GM19463 (cell line): ENCODE results near the gene NXN.
"Not testable (repeated sequence)": the region's sequence is repeated elsewhere in the genome, so short reads cannot be mapped to it uniquely, and the experiment has no call there.

Experiments
- ATAC-seq: cut with Tn5 transposase; IDR thresholded peaks from one replicate; pipeline ENCODE4 v1.9.1; 2021; ENCODE audit warnings: mild to moderate bottlenecking, moderate library complexity; ENCODE audit not compliant: unreplicated experiment

The NXN gene

DNA sequence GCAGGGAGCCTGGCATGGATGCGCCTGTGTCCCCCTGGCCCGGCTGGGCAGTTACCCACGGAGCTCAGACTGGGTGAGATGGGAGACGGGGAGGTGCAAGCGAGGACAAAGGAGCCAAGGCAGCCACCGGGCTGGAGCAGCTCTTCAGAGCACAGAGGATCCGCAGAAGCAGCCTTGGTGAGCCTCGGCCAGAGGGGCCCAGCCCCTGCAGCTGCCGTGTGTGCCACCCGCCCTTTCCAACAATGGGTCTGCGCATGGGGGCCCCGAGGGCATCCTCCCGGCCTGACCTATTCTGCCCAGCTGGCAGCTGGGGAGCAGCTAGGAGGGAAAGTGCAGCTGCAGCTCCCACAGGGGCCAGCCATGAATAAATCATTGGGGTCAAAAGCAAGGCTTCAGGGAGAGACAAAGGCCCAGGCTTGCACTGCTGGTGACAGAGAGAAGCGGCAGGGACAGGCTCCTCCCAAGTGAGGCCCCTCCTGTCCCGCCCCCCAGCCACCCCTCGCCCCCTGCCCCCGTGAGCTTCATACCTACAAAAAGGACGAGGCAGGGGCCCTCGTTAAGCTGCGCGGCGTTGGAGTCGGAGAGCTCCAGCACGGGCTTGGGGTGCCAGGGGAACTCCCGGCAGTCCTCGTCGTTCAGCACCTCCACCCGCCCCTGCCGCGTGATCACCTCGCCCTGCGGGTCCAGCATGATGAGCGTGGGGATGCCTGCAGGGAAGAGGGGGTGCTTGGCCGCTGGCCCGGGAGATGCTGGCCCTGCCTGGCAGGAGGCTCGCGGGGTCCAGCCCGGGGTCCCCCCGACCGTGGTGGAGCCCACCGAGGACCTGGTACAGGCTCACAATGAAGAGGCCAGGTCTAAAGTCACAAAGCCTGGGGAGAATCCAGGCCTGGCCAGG, 174.8 kb downstream of the NXN start:
- no peak for ATAC-seq

- ATAC-seq, result no peak
Observed at GRCh38 chr17:802901-803881, 176.4 kb downstream of the NXN start.

DNA sequence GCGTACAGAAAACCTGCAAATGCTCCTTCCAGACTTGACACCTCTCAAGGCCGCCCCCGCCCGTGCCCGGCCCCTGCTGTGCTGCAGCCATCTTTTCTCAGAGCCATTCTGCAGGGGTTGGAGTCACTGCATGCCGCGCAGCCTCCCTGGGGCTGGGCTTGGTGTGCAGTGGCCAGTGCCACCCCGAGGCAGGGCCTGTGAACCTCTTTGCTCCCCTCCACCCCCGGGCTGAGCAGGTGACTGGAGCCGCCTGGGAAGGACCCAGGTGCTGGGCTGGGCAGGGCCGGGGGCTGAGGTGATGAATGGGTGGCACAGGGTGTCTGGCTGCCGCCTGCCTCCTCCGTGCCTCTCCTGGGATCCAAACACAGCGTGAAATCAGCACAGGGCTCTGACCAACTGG, 177.1 kb downstream of the NXN start:
- ATAC-seq, result no peak

- no peak for ATAC-seq
Observed at GRCh38 chr17:801660-802059, 177.9 kb downstream of the NXN start.

DNA sequence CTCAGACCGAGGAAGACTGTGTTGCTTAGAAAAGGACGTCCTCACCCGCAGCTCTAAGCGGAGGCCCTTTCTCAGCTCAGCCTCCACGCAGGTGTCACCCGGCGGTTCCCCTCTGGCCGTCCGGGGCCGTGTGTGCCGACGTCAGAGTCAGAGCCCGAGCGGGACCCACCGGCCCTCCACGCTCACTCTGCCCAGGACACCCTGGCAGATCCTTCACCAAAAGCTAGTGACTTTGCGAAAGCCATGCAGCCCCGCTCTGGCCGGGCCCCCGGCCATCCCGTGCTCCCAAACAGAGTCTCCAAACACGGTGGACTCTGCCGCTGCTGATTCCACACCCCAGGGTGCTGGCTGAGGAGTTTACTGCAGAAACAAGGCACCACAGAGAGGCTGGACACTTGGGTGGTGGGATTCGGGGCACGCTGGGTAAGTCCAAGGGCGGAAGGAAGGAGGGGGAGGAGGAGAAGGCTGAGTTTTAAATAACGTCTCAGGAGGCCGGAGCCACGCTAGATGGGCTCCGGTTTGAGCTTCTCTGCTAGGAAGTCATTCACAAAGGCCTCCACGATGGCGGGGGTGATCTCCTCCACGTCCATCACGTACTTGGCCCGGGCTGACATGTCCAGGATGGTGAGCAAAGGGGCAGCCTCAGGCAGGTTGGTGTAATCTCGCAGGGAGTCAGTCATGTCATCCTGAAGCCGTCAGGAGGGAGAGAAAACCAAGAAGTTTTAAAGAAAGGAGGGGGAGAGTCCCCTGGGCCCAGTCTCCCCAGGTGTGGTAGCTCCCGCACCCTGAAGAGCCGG, 178.9 kb downstream of the NXN start:
- ATAC-seq, result no peak

DNA sequence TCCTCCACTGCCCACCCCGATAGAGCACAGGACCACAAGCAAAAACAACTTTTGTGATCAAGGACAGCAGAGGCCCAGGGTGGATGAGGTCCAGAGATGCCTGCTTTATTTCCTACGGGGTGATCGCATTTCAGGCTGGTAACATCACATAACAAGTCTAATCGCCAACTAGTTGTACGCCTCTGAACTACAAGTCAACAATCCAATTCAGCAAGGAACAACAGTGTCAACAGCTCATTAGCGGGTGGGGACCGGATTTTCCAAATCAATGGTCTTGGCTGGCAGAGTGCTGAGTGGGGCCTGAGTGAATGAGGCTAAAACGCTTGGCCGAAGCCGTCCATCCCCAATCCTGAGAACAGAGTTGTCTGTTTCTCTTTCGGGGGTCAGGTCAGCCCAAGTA, 180.3 kb downstream of the NXN start:
- ATAC-seq, result no peak

DNA sequence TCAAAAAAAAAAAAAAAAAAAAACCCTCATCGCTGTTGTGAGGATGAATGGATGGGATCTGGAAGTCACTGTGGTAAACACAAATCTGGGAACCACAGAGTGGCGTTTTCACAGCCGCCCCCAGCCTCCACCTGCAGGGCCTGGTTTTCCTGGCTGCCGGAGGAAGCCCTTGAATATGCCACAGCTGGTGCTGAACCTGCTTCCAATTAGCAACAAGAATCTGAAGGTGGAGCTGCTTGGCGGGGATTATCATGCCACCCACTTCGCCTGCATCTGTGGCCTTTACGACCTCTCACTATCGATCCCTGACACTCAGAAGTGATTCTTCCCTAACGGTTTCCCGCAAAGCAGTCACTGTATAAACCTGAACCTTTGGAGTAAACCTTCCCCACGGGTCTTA, 181.3 kb downstream of the NXN start:
- ATAC-seq, result no peak

DNA sequence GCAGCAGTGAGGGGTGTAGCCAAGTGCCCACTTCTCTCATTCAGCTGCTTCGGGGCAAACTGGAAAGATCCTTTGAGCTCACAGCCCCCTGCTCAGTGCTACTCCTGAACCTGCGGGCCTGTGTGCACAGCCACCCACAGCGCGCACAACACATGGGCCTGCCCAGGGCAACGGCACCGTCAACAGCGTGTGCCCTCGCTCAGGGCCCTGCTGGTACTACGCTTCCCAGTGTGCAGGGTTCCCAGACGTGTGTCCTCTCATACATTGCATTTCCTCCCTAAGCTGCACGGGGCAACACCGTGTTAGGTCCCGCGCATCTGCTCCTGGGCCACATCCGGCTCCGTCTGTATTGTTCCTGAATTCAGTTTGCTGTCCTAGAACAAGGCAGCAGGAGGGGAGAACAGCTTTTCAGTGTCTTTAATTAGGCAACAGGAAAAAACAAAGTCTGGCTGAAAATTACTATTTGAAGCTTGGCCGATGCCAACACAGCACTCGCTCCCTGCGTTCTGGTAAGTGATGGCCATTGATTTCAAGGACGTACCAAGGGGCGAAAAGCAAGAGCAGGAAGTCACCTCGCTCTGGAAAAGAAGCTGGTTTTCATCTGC, 182.2 kb downstream of the NXN start:
- no peak for ATAC-seq

- ATAC-seq, result no peak
Observed at GRCh38 chr17:796609-797008, 183.0 kb downstream of the NXN start.

DNA sequence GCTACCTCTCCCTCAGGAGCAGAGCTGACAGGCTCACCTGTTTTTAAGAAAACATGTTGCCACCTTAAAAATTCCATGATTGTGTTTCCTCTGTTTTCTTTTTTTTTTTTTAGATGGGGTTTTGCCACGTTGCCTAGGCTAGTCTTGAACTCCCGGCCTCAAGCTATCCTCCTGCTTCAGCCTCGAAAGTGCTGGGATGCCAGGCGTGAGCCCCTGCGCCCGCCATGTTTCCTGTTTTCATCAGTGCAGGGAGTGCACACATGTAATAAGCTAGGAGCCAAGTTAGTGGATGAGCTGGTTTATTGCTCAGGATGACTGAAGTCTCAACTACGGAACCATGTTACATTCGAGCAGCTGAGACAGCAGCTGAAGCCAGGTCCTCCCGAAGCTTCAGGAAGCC, 183.9 kb downstream of the NXN start:
- no peak for ATAC-seq

DNA sequence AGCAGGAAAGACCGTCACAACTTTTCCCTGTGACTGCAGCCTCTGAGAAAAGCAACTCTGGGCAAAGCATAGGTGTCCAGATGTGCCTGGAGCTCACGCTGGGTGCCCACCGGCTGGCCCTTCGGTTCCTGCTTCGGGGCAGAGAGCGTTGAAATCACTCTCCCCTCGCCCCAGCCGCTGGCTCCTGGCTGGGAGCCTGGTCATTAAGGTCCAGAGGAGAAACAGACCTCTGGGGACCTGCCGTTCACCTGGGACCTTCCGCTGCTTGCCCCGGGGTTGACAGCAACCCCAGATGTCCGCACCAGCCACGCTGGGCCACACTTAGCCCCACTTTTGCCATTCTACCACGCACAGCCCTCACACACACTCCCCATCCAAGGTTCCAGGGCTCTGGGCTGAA, 184.3 kb downstream of the NXN start:
- ATAC-seq, result no peak

DNA sequence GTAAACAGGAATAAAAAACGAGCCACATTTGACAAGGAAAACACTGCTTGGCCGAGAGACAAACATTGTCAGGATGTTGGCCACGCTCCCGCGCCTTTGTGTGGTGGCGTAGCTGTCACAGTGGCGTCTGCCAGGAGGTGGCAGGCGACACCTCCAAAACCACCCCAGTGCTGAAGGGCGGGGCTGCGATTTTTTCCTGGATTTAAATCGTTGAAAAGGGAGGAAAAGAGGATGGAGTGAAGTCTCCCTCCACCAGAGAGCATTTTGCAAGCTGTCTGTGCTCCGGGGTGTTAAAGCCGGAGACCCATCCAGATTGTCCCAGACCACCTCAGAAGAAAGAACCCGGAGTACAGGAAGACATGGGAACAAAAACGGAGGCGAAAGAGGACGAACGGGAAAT, 184.7 kb downstream of the NXN start:
- ATAC-seq, result no peak

DNA sequence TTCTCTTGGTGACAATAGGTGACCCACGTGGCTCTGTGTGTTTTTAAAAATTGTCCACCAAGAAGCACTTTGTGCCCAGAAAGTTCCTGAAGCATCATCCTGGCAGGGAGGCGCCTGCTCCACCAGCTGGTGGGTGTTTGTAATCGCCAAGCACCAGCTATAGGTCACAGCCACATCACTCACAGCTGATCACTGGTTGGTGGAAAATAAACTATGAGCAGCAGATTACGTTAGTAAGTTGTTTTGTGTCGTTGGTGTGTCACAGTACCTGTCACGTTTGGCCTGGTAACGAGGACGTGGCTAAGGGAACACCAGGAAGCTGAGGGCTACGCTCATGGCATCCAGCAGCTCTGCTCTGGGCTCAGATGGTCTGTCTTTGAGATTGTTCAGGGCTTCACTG, 187.3 kb downstream of the NXN start:
- no peak for ATAC-seq

DNA sequence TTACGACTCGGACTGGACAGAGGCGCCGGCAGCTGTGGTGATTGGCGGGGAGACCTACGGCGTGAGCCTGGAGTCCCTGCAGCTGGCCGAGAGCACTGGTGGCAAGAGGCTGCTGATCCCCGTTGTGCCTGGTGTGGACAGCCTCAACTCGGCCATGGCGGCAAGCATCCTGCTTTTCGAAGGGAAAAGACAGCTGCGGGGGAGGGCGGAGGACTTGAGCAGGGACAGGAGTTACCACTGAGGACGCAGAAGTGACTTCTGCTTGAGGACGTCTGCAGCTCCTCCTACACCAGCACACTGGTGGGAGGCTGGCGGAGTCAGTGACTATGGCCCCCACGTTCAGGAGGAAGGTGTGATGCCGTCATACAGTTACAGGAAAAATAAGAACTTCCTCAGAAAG, 187.7 kb downstream of the NXN start:
- ATAC-seq, result no peak

DNA sequence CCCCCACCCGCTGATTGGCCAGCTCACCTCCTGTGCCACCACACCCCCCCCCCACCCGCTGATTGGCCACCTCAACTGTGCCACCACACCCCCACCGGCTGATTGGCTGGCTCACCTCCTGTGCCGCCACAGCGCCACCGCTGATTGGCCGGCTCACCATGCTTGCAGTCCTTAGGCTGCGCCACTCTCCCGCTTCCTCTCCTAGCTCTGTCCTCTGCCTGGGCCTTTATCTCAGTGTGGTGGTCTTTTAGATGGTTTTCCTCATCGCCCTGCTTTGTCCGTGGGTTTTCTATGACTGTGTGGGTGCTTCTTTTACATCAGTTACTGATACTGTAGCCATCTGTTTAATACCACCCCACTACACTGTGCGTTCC, 188.7 kb downstream of the NXN start:
- not testable (repeated sequence) for ATAC-seq

- not testable (repeated sequence) for ATAC-seq
Observed at GRCh38 chr17:789931-790873, 189.4 kb downstream of the NXN start.

DNA sequence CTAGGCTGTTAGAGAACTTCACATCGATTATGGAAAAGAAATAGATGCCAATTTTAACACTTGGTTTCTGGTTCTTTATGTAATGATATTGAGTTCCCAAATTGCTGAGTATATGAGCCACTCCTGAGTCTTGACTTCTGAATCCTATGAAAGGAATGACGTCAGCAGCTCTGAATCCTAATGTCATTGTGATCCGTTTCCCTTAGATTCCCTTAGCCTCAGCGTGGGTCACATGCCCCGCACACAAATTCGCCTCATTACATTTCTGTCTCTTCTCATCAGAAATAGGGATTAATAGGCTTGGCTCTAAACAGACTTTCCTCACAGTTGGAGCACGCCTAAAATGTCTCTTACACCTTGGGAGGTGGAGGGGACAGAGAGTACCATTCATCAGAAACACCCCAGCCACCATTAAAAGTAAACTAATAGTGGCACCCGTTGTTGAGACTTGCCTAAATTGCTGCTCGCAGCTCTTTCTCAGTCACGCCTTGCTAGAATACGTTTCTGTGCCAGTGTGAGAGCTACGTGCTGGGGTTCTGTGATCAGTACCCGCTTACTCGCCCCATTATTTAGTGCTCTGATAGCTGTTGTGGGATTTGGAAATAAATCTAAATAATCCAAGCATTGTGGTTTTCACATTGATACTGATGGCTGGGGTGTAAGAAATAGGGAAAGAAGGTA, 190.3 kb downstream of the NXN start:
- ATAC-seq, result no peak

DNA sequence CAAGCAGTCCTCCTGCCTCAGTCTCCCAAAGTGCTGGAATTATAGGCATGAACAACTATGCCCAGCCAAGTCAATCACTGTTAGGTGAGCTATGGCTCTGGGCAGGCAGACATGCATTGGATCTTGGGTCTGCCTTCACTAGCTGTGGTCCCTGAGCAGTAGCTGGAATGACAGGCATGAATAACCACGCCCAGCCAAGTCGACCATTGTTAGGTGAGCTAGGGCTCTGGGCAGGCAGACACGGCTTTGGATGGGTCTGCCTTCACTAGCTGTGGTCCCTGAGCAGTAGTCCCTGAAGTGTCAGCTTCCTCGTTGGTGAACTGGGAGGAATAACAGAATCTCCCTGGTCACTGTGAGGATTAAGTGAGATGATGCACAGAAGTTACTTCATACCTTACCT, 191.0 kb downstream of the NXN start:
- no peak for ATAC-seq

DNA sequence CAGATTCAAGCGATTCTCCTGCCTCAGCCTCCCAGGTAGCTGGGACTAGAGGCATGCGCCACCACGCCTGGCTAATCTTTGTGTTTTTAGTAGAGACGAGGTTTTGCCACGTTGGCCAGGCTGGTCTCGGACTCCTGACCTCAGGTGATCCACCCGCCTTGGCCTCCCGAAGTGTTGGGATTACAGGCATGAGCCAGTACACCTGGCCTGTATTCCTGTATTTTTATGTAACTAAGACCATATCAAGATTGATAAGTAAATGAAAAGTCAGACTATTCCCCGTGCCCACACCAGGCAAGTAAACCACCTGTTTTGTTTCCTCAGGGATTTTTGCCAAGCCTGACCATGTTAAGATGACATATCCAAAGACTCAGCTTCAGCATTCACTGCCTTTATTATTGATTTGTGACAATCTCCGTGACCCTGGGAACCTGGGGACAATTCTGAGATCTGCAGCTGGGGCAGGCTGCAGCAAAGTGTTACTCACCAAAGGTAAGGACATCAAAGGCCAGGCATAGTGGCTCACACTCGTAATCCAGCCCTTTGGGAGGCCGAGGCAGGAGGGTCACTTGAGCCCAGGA, 191.8 kb downstream of the NXN start:
- no peak for ATAC-seq
